Adipose tissue (tissue), 3 donors: ENCODE results near the gene SETD4. TPM values are rescaled to one million over a fixed set of nuclear protein-coding genes. Genes with fewer than 3 reads are reported as not detected.
"Not testable (repeated sequence)": the region's sequence is repeated elsewhere in the genome, so short reads cannot be mapped to it uniquely, and the experiment has no call there.

Experiments
- H3K27ac ChIP-seq: one replicate; pipeline ENCODE4 v1.5.1; 2013; ENCODE audit warnings: low read depth, low read length
- WGBS, 3 donors: extraction: QIAGEN DNeasy Blood & Tissue Kit; methylation state at CpG; one replicate each; pipeline ENCODE4 v1.1.7; 2013; 5-methylcytosine and 5-hydroxymethylcytosine counted together
- polyA plus RNA-seq, 3 donors: library from polyadenylated mRNA; stranded (reverse); fragments of 200-250 nt; gene quantifications; one replicate each; pipeline ENCODE4 v1.2.3, GENCODE V29; 2013
- donor health status: healthy with polysubstance abuse.
- donor health status: Bipolar disorder and iron deficiency.
- donor health status: healthy.

SETD4 gene
- polyA plus RNA-seq, 3 donors, result 5.3 to 8.4 (median 6.7) TPM

DNA sequence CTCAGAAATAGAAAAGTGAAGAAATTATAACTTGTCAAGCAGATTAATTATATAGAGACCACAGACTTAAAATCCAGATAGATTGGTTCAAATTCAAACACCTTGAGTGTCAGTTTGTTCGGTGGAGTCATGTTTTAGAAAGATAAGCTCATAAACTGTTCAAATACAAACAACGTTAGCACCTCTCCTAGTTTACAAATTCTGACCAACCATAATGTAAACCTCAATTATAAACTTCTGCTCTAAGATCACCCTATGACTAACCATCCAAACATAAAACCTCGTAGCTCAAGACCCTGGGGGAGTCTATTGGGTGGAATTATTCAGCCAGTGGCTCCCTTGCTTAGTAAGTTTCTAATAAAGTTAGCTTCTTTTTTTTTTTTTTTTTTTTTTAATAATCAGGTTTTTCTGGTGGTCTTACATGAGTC, 21.9 kb upstream of the SETD4 start:
- H3K27ac ChIP-seq, result no peak overlapping the region
- WGBS, 3 donors, result 70 to 86% (median 83%) methylated on average over 3 of the region's 3 CpGs

DNA sequence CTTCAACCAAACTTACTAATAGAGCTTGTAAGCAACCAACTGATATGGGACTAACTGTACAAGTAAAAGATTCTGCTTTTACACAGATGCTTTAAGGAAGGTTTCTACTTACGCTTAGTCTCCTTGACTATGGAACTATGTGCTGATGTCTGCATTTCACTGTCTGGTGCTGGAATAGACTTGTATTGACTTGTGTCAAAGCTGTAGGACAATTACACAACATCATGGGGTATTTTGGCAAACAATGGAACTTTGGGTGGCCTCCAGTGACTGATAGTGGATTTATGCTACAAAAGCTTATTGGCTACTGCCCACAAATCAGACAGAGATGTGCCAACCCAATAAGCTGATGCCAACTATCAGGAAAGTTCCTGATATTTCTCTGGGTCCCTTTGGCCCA, 20.1 kb upstream of the SETD4 start:
- H3K27ac ChIP-seq, result no peak overlapping the region
- 82 to 93% (median 91%) methylated on average over 1 of the region's 1 CpG for WGBS, 3 donors

DNA sequence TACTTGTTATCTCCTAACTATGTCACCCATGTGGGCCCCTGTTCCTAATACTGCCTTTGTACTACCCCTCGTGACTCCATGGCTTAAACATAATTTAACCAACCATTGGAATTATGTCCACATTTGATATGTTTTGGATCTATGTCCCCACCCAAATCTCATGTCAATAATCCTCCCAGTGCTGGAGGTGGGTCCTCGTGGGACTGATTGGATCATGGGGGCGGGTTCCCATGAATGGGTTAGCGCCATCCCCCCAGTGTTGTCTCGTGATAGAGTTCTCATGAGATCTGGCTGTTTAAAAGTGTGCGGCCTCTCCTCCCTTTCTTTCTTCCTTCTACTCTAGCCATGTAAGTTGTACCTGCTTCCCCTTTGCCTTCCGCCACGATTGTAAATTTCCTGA, 19.3 kb upstream of the SETD4 start:
- H3K27ac ChIP-seq, result no peak overlapping the region
- 67 to 81% (median 73%) methylated on average over 8 of the region's 8 CpGs for WGBS, 3 donors

DNA sequence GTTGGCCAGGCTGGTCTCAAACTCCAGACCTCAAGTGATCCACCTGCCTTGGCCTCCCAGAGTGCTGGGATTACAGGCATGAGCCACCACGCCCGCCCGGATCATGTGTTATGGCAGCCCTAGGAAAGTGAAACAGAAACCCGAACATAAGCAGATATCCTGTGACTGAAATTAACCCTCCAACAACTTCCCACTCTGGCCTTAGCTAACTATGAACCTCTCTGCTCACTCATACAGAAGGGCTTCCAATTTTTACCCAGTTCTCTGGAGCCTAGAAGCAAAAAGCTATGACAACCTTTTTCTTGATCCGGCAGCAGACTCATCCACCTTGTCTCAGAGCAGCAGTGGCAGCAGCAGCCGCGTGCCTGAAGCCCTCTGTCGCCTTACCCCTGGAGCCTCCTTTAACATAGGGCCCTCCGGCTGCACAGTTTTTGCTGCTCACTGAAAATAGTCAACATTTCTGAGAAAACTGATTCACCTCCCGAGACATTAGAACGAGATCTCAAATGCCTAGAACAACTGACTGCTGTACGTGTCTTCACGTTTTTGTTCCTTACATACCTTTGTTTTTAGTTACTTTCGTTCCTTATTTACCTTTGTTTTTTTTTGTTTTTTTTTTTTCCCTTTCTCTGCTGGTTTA, 18.8 kb upstream of the SETD4 start:
- 66 to 81% (median 73%) methylated on average over 14 of the region's 14 CpGs for WGBS, 3 donors
- no peak overlapping the region for H3K27ac ChIP-seq

DNA sequence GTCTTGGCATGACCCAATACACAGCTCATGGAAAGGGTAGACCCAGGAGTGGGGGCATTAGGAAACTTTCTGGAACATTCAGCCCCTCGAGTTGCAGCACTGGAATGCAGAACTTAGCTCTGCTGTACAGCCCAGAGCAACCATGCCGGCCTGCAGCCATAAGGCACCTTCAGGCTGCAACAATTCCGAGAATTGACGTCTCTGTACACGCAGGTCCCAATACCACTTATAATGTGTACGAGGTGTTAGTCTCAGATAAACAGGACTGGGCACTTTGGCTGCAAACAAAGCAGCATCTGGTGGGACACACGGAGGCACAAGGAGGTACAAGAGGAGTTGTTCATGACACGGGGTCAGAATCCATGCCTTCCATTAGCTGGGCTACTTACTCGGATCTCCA, 17.4 kb upstream of the SETD4 start:
- no peak overlapping the region for H3K27ac ChIP-seq
- WGBS, 3 donors, result 68 to 88% (median 86%) methylated on average over 9 of the region's 9 CpGs

DNA sequence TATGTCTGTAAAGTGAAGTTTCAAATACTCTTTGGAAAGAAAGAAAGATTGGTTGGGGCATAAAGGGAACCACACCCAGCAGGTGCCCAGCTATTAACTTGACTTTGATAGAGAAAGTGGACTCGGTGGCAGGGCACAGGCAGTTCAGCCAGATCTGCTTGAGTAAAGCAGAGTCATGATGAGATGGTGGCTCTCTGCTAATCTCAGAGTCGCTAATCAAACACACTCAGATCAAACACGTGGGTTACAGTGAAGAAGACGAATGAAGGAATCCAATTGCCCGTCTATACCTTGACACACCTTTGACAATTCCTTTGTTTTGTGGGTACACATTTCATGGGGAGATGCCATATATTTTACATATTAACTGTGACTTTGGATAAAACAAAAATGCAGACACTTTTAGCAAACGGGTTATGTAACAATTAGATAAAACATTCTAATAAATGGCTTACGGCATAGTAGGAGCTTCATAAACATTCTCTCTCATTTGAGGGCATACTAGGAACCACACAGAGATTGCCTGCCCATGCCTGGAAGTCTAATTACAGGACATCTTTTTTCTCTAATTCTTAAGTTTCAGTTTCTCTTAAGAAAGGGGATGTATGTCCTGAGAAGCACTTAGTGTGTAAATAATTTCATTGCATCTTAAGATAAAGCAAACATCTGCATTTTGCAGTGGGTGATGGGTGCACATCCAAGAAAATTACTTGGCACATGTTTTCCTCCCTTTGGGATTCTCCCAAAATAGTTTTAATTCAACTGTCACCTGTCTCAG, 16.7 kb upstream of the SETD4 start:
- WGBS, 3 donors, result 53 to 74% (median 72%) methylated on average over 7 of the region's 7 CpGs

DNA sequence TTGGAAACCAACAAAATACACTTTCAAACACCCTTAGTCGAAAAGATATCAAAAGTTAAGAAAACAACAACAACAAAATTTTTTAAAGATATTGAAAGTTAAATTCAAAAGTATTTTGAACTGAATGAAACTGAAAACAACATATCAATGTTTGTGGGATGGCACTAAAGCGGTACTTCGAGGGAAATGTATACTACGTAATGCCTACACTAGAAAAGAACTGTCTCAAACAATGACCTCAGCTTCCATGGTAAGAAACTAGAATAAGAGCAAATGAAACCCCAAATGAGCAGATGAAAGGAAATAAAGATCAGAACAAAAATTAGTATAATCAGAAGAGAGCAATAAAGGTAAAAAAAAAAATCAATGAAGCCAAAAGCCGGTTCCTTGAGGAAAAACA, 15.6 kb upstream of the SETD4 start:
- no peak overlapping the region for H3K27ac ChIP-seq
- 89 to 93% (median 93%) methylated on average over 5 of the region's 5 CpGs for WGBS, 3 donors

More for the DNA sequence above, 16.7 kb upstream of the SETD4 start:
- no peak overlapping the region for H3K27ac ChIP-seq

DNA sequence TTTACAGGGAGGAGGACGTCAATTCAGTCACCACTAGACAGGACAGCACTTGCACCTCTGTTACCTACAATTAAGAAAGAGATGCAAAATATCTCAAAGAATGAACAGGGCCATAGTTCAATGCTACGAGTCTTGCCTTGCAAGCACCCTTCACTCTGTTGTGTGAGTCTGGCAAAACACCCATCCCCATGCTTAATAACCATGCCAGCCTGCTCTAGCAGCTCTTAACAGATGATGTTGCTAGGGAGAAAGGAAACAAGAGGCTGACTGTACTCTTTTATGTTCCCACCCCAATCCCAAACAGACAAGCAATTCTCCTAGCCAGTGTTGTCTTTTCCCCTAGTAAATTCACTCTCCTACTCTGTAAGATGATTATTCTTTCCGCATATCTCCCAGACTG, 14.8 kb upstream of the SETD4 start:
- WGBS, 3 donors, result 78 to 88% (median 85%) methylated on average over 3 of the region's 3 CpGs
- H3K27ac ChIP-seq, result no peak overlapping the region

DNA sequence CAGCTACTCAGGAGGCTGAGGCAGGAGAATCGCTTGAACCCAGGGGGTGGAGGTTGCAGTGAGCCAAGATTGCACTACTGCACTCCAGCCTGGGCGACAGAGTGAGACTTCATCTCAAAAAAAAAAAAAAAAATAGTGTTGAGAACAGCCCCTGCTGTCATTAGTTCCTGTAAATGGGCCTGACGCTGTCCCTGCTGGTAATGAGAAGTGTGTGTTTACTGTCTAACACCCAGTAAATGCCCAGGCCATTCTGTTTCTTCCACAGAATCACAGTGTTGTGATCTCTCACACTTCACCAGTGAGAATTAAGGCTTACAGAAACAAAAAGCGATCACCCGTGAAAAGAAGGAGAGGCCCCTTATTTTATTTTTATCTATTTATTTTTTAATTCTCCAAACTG, 13.6 kb upstream of the SETD4 start:
- H3K27ac ChIP-seq, result not testable (repeated sequence)
- WGBS, 3 donors, result 88 to 97% (median 90%) methylated on average over 4 to 5 of the region's 5 CpGs

DNA sequence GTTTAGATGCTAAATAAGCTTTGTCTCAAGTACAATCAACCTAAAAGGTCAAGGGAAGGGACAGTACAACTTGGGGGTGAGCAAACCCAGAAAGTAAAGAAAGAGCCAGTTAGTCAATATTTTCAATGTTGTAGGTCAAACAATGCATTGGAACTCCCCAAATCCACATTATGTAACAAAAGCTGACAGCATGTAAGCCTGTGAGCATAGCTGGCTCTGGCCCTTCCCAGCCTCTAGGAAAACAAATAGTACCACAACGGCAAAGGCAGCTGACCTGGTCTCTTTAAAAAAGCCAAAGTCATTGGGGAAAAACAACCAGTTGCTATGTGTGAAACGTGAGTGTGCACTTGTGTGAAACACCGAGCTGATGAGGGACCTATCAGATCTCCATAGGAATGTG, 12.9 kb upstream of the SETD4 start:
- H3K27ac ChIP-seq, result no peak overlapping the region
- WGBS, 3 donors, result 16 to 54% (median 33%) methylated on average over 3 of the region's 3 CpGs

DNA sequence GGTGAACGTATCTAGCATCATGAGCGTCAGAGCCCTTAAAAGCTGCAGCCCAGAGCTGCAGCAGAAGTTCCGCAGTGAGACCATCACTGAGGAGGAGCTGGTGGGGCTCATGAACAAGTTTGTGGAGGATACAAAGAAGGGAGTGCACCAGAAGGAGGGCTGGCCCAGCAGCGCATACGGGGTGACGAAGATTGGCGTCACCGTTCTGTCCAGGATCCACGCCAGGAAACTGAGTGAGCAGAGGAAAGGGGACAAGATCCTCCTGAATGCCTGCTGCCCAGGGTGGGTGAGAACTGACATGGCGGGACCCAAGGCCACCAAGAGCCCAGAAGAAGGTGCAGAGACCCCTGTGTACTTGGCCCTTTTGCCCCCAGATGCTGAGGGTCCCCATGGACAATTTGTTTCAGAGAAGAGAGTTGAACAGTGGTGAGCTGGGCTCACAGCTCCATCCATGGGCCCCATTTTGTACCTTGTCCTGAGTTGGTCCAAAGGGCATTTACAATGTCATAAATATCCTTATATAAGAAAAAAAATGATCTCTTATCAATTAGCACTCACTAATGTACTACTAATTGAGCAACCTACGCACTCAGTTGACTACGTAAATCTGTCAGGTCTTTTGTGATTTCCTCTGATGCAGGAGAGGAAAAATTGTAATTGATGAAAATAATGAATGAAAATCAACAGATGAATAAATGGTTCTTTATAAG, 12.3 kb upstream of the SETD4 start:
- 97 to 99% (median 99%) methylated on average over 12 of the region's 12 CpGs for WGBS, 3 donors
- no peak overlapping the region for H3K27ac ChIP-seq

DNA sequence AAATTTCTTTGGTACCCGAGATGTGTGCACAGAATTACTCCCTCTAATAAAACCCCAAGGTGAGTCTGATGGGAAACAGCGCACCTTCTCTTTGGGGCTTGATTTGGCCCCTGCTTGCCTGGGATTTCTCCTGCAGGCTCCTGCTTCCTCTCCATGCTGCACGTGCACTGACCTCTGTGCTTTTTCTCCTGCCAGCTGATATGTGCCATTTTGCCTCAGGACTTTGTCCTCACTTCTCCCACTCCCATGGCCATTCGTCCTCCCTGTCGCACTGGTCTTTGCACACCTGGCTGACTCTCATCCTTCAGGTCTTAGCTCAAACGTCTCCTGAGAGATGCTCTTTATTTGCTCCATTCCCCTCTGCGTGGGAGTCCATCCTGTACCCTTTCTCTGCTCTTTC, 10.7 kb upstream of the SETD4 start:
- 56 to 86% (median 84%) methylated on average over 7 of the region's 7 CpGs for WGBS, 3 donors
- no peak overlapping the region for H3K27ac ChIP-seq

DNA sequence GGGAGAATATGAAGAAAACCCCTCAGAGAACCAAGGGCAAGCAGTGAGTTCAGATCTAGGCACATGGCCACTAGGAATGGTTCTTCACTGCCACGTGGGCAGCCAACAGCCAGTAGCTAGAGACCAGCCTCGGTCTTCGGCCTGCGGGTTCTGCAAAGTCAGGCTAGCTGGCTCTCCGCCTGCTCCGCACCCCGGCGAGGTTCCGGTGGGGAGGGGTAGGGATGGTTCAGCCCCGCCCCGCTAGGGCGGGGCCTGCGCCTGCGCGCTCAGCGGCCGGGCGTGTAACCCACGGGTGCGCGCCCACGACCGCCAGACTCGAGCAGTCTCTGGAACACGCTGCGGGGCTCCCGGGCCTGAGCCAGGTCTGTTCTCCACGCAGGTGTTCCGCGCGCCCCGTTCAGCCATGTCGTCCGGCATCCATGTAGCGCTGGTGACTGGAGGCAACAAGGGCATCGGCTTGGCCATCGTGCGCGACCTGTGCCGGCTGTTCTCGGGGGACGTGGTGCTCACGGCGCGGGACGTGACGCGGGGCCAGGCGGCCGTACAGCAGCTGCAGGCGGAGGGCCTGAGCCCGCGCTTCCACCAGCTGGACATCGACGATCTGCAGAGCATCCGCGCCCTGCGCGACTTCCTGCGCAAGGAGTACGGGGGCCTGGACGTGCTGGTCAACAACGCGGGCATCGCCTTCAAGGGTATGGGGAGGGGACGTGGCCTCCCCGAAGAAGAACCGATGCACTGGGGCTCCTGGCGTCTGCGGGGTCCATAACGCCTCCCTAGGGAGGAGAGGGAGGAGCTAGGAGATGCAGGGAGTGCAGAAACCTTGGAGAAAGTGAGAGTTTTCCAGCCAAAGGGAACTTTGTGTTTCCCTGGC, 9.6 kb upstream of the SETD4 start, which contains the start of gene CBR1:
Gene CBR1 (plus strand): TSS at position 312 of the 871 bp plus-strand sequence. CDS start 92 bp downstream, at position 404.
- 1% methylated on average over 70 to 71 of the region's 71 CpGs for whole genome bisulfite sequencing, 3 donors
- H3K27ac ChIP-seq, result no peak within 1 kb of the TSS

DNA sequence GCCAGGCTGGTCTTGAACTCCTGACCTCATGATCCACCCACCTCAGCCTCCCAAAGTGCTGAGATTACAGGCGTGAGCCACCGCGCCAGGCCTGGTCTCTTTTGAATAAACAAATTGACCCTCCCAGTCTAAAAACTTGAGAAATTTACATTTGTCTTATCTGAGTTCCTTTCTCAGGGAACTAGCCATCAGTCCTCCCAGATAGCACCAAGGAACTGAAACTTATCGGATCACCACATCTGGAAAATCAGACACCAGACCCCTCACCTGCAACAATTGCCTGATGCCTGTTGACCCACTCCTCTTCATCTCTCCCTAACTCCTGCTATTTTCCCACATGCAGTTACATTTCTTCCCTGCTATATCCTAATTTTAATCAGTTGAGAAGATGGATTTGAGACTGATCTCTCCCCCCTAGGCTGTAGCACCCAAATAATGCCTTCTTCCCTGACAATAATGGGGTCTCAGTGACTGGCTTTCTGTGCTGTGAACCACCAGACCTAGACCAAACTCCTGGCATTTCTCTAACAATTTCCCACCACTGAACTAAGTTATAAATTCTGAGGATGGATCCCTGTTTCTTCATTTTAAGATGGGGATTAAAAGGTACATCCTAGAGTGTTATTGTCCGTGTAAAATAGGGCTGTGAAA, 8.5 kb upstream of the SETD4 start:
- no peak overlapping the region for H3K27ac ChIP-seq
- WGBS, 3 donors, result 95 to 98% (median 98%) methylated on average over 5 of the region's 5 CpGs

DNA sequence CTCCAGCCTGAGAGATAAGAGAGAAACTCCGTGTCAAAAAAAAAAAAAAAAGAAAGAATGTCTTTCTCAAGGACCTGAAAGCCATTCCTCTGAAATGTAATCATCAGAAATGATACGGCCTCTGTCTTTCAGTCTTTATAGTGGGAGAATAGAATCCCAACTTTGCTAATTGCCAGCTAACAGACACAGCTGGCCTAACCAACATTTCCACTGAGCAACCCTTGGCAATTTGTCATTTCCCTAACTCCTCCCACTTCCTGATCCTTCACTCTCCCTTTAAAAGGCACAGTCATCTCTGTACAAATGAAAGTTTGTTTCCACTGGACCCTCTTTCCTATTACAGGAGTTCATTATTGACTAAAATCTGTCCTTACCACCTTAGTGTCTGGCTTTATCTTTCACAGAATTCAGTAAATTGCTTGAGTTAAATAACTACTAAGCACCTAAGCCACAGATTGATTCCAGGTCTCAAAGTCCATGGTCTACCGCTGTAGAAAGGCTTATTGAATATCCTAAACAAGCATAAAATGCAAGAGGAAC, 5.2 kb upstream of the SETD4 start:
- WGBS, 3 donors, result 30 to 79% (median 65%) methylated on average over 3 of the region's 3 CpGs
- H3K27ac ChIP-seq, result no peak overlapping the region

DNA sequence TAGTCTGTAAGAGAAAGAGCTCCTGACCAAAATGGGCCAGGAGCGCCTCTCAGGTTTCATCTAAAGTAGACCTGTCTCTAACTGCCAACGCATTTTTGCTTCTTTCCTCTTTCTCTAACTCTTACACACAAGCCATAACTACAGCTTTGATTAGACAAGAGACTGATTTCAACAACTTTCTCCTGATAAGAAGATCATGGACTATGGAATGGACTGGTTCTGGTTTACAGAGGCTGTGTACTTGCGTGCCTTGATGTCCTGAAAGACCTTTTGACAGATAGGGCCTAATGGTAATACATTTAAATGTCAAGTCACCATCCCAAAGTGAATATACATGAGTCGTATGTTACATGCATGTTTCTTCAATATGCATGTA, 3.7 kb upstream of the SETD4 start:
- H3K27ac ChIP-seq, result no peak overlapping the region
- 84 to 89% (median 87%) methylated on average over 4 of the region's 4 CpGs for WGBS, 3 donors

DNA sequence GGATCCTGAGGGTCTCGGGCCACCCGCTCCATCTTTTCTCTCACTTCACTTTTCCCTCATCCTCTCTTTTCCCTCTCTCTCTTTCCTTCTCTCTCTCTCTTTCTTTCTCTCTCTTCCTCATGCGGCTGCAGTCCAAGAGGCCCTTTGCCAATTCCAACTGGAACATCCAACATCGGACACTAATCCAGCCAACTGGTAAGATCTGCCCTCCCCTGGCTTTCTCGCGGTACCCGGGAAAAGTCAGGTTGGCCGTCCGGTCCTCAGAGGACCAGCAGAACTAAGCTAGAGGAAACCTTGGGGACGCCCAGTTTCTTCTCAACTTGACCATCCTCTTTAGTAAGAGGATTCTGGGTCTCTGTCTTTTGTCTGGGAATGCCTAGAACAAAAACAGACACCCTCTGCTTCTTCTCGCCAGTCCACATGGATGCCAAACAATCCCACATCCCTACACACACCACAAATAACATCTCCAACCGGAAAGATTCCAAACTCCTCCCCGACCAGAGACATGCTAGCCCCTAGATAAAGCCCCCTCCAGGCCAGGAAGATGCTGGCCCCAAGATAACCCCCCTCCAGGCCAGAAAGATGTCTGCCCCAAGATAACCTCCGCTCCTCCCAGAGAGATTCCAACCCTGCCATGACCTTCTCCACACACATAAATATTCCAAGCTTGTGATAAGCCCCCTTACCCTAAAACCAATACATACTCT, 3.2 kb upstream of the SETD4 start:
- H3K27ac ChIP-seq, result no peak overlapping the region
- 84 to 88% (median 85%) methylated on average over 14 of the region's 14 CpGs for WGBS, 3 donors
